Measurements from ENCODE around the gene VEGFA.

DNA sequence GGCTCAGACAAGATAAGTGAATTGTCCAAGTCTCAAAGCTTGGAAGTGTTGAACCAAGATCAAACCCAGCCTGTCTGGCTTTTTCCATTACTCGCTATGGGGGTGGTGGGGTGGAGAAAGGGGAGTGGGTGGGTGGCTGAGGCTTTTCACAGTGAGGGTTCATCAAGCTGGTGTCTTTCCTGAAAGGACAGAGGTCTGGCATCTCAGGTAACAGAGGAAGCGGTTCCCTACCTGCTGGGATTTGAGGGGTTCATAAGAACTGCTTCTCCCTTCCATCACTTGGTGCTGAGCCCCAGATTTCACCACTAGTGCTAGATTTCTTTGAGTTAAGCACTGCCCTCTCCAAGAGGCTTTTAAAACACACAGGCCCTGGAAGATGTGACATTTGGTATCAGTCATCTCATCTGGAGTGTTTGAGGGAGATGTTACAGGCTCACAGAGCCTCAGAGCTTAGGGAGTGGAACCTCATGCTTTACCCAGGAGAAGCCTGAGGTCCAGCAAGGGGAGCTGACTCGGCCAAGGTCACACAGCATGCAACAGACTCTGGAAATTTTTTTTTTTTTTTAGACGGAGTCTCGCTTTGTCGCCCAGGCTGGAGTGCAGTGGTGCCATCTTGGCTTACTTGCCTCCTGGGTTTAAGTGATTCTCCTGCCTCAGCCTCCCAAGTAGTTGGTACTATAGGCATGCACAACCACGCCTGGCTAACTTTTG, 6.0 kb upstream of the VEGFA start:
- TF ChIP-seq, protein P1, sequence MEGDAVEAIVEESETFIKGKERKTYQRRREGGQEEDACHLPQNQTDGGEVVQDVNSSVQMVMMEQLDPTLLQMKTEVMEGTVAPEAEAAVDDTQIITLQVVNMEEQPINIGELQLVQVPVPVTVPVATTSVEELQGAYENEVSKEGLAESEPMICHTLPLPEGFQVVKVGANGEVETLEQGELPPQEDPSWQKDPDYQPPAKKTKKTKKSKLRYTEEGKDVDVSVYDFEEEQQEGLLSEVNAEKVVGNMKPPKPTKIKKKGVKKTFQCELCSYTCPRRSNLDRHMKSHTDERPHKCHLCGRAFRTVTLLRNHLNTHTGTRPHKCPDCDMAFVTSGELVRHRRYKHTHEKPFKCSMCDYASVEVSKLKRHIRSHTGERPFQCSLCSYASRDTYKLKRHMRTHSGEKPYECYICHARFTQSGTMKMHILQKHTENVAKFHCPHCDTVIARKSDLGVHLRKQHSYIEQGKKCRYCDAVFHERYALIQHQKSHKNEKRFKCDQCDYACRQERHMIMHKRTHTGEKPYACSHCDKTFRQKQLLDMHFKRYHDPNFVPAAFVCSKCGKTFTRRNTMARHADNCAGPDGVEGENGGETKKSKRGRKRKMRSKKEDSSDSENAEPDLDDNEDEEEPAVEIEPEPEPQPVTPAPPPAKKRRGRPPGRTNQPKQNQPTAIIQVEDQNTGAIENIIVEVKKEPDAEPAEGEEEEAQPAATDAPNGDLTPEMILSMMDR (IDR thresholded peaks at IDR 0.05) = no peak
- no peak for TF ChIP-seq POLR2A (IDR thresholded peaks at IDR 0.05)
